Neural progenitor cell (in vitro differentiated cells): Measurements from ENCODE around the gene IPO13. TPM values are rescaled to one million over a fixed set of nuclear protein-coding genes. Genes with fewer than 3 reads are reported as not detected.

Source experiments
- DNase-seq: peaks from one replicate; pipeline ENCODE4 v3.0.0-alpha.2; 2016; ENCODE audit warnings: low spot score
- H2AFZ ChIP-seq: fragments of 200-600 bp; sonication (generic); replicated peaks from 2 replicates; pipeline ENCODE4 v1.6.1; 2016; ENCODE audit warnings: antibody characterized with exemption
- H3F3A ChIP-seq: fragments of 200-600 bp; sonication (generic); 2 replicates; pipeline ENCODE4 v1.6.1; 2016; ENCODE audit warnings: antibody characterized with exemption, low read depth
- H3K27ac ChIP-seq: fragments of 200-600 bp; sonication (generic); 2 replicates; pipeline ENCODE4 v1.5.1; 2016; ENCODE audit warnings: mild to moderate bottlenecking
- H3K27me3 ChIP-seq: fragments of 200-600 bp; sonication (generic); 2 replicates; pipeline ENCODE4 v1.6.1; 2016; ENCODE audit warnings: mild to moderate bottlenecking, moderate library complexity
- H3K36me3 ChIP-seq: fragments of 200-600 bp; sonication (generic); 2 replicates; pipeline ENCODE4 v1.5.1; 2016
- H3K4me1 ChIP-seq: fragments of 200-600 bp; sonication (generic); 2 replicates; pipeline ENCODE4 v1.6.1; 2016; ENCODE audit warnings: mixed run types
- H3K4me2 ChIP-seq: fragments of 200-600 bp; sonication (generic); 2 replicates; pipeline ENCODE4 v1.6.1; 2016
- H3K4me3 ChIP-seq: fragments of 200-600 bp; sonication (generic); 2 replicates; pipeline ENCODE4 v1.5.1; 2016
- H3K79me2 ChIP-seq: fragments of 200-600 bp; sonication (generic); 2 replicates; pipeline ENCODE4 v1.6.1; 2016; ENCODE audit warnings: low read depth
- H3K9ac ChIP-seq: fragments of 200-600 bp; sonication (generic); 2 replicates; pipeline ENCODE4 v1.6.1; 2016
- H3K9me3 ChIP-seq: fragments of 200-600 bp; sonication (generic); 2 replicates; pipeline ENCODE4 v1.5.1; 2016; ENCODE audit warnings: low read depth
- H4K20me1 ChIP-seq: fragments of 200-600 bp; sonication (generic); 2 replicates; pipeline ENCODE4 v1.6.1; 2016; ENCODE audit warnings: low read depth
- H3K27ac Mint-ChIP-seq: 3 replicates; pipeline ENCODE4 v1.8.0; 2021; ENCODE audit warnings: mixed read lengths
- H3K27me3 Mint-ChIP-seq: 2 replicates; pipeline ENCODE4 v1.8.0; 2022; ENCODE audit warnings: low read depth, mild to moderate bottlenecking, inconsistent platforms, moderate library complexity, mixed read lengths; ENCODE audit not compliant: insufficient read depth
- H3K36me3 Mint-ChIP-seq: 3 replicates; pipeline ENCODE4 v1.8.0; 2021; ENCODE audit warnings: mixed read lengths
- H3K4me1 Mint-ChIP-seq: 3 replicates; pipeline ENCODE4 v1.8.0; 2021; ENCODE audit warnings: mixed read lengths
- H3K4me3 Mint-ChIP-seq: 3 replicates; pipeline ENCODE4 v1.8.0; 2021; ENCODE audit warnings: mild to moderate bottlenecking, moderate library complexity, mixed read lengths
- H3K9me3 Mint-ChIP-seq: 3 replicates; pipeline ENCODE4 v1.8.0; 2020; ENCODE audit warnings: mixed read lengths
- CTCF ChIP-seq: fragments of 200-600 bp; sonication (generic); IDR thresholded peaks from 2 replicates; pipeline ENCODE4 v1.5.1; 2017; ENCODE audit warnings: antibody characterized with exemption, mild to moderate bottlenecking
- EZH2 ChIP-seq: fragments of 200-600 bp; sonication (generic); IDR thresholded peaks from 2 replicates; pipeline ENCODE4 v1.6.1; 2017; ENCODE audit warnings: antibody characterized with exemption, mild to moderate bottlenecking, moderate library complexity
- EZH2phosphoT487 ChIP-seq: fragments of 200-600 bp; sonication (generic); IDR thresholded peaks from 2 replicates; pipeline ENCODE4 v1.6.1; 2017; ENCODE audit warnings: antibody characterized with exemption
- total RNA-seq: library from RNA; depleted of rRNA; stranded (reverse); fragments of >200 nt; gene quantifications from 2 replicates; pipeline ENCODE4 v1.2.3, GENCODE V29; 2015; ENCODE audit warnings: low replicate concordance

Gene IPO13
- total RNA-seq, 1 donor from 2014 or later, result 7.2 TPM

GRCh38 chr1:43914576-43915525, 31.9 kb upstream of the IPO13 start:
- TF ChIP-seq EZH2 (no peak), EZH2phosphoT487 (no peak), CTCF (no peak)
- Histone ChIP-seq H3K79me2 (no peaks in the 10 kb centered on the region), H3K4me1 (peaks cover 25% of the 10 kb centered on the region), H3K9ac (no peak overlapping the region), H3K27me3 (no peaks in the 10 kb centered on the region), H3K4me2 (no peak overlapping the region), H3F3A (peaks cover 20% of the 10 kb centered on the region), H3K4me3 (no peak overlapping the region), H2AFZ (no peak overlapping the region), H3K36me3 (no peaks in the 10 kb centered on the region), H4K20me1 (peaks cover 15% of the 10 kb centered on the region), H3K9me3 (no peaks in the 10 kb centered on the region), H3K27ac (no peak overlapping the region)
- H3K27me3 Mint-ChIP-seq, result peaks cover 4% of the 10 kb centered on the region
- no peaks in the 10 kb centered on the region for H3K36me3 Mint-ChIP-seq
- peaks cover 22% of the 10 kb centered on the region for H3K4me1 Mint-ChIP-seq
- H3K9me3 Mint-ChIP-seq, result no peaks in the 10 kb centered on the region
- no peak for DNase-seq
- H3K4me3 Mint-ChIP-seq, result no peak overlapping the region
- no peak overlapping the region for H3K27ac Mint-ChIP-seq

GRCh38 chr1:43919906-43920305, 26.8 kb upstream of the IPO13 start:
- Mint-ChIP-seq H3K27ac (no peak overlapping the region), H3K4me1 (no peaks in the 10 kb centered on the region), H3K9me3 (no peaks in the 10 kb centered on the region), H3K4me3 (no peak overlapping the region), H3K36me3 (peaks cover 7% of the 10 kb centered on the region), H3K27me3 (peaks cover 7% of the 10 kb centered on the region)
- H3K79me2 ChIP-seq, result no peaks in the 10 kb centered on the region
- H3K4me3 ChIP-seq, result no peak overlapping the region
- no peak overlapping the region for H3K9ac ChIP-seq
- no peak for TF ChIP-seq EZH2phosphoT487
- no peak for TF ChIP-seq EZH2
- TF ChIP-seq CTCF, result no peak
- H3K27me3 ChIP-seq, result no peaks in the 10 kb centered on the region
- H3K27ac ChIP-seq, result no peak overlapping the region
- H3F3A ChIP-seq, result peaks cover 4% of the 10 kb centered on the region
- no peaks in the 10 kb centered on the region for H3K36me3 ChIP-seq
- no peak overlapping the region for H2AFZ ChIP-seq
- no peaks in the 10 kb centered on the region for H3K4me1 ChIP-seq
- no peak for DNase-seq
- no peak overlapping the region for H3K4me2 ChIP-seq
- no peaks in the 10 kb centered on the region for H3K9me3 ChIP-seq
- H4K20me1 ChIP-seq, result no peaks in the 10 kb centered on the region

- no peak for DNase-seq
- no peak overlapping the region for H3K4me3 ChIP-seq
- H3K27ac ChIP-seq, result no peak overlapping the region
- no peak overlapping the region for H3K27ac Mint-ChIP-seq
- H3K9me3 ChIP-seq, result no peaks in the 10 kb centered on the region
- no peaks in the 10 kb centered on the region for H3K4me1 Mint-ChIP-seq
- H3K36me3 Mint-ChIP-seq, result peaks cover 15% of the 10 kb centered on the region
- no peak overlapping the region for H3K4me3 Mint-ChIP-seq
- H3K9me3 Mint-ChIP-seq, result no peaks in the 10 kb centered on the region
- H3K36me3 ChIP-seq, result no peaks in the 10 kb centered on the region
- H3F3A ChIP-seq, result peaks cover 4% of the 10 kb centered on the region
- no peaks in the 10 kb centered on the region for H3K4me1 ChIP-seq
- TF ChIP-seq EZH2phosphoT487, result no peak
- TF ChIP-seq CTCF, result no peak
- TF ChIP-seq EZH2, result no peak
- no peak overlapping the region for H3K9ac ChIP-seq
- no peaks in the 10 kb centered on the region for H3K27me3 ChIP-seq
- H3K27me3 Mint-ChIP-seq, result peaks cover 5% of the 10 kb centered on the region
- H4K20me1 ChIP-seq, result no peaks in the 10 kb centered on the region
- no peak overlapping the region for H3K4me2 ChIP-seq
- H3K79me2 ChIP-seq, result no peaks in the 10 kb centered on the region
- no peak overlapping the region for H2AFZ ChIP-seq
Observed at GRCh38 chr1:43921022-43921421, 25.7 kb upstream of the IPO13 start.
